ENCODE results near the gene ASTN2.

The ASTN2 gene

GRCh38 chr9:116687074-116687753, 727.6 kb downstream of the ASTN2 start, which contains the start of gene TRIM32:
TRIM32 (plus strand) TSS chr9:116687305; CDS start chr9:116697743, 10,438 bp downstream.
- TF ChIP-seq SIN3A (IDR thresholded peaks at IDR 0.05; ENCODE audit: borderline replicate concordance, insufficient read depth, low read length) (no peak), TAF1 (IDR thresholded peaks at IDR 0.05; ENCODE audit: borderline replicate concordance, insufficient read depth, low read length) (no peak), POLR2AphosphoS5 (IDR thresholded peaks at IDR 0.05; ENCODE audit: low read depth, low read length) (peak; percentile 67), FOXP2 (optimal IDR thresholded peaks at IDR 0.05; ENCODE audit: borderline replicate concordance, extremely low read depth, extremely low read length, insufficient read depth) (peak; percentile 39)
- TF ChIP-seq, protein P1, sequence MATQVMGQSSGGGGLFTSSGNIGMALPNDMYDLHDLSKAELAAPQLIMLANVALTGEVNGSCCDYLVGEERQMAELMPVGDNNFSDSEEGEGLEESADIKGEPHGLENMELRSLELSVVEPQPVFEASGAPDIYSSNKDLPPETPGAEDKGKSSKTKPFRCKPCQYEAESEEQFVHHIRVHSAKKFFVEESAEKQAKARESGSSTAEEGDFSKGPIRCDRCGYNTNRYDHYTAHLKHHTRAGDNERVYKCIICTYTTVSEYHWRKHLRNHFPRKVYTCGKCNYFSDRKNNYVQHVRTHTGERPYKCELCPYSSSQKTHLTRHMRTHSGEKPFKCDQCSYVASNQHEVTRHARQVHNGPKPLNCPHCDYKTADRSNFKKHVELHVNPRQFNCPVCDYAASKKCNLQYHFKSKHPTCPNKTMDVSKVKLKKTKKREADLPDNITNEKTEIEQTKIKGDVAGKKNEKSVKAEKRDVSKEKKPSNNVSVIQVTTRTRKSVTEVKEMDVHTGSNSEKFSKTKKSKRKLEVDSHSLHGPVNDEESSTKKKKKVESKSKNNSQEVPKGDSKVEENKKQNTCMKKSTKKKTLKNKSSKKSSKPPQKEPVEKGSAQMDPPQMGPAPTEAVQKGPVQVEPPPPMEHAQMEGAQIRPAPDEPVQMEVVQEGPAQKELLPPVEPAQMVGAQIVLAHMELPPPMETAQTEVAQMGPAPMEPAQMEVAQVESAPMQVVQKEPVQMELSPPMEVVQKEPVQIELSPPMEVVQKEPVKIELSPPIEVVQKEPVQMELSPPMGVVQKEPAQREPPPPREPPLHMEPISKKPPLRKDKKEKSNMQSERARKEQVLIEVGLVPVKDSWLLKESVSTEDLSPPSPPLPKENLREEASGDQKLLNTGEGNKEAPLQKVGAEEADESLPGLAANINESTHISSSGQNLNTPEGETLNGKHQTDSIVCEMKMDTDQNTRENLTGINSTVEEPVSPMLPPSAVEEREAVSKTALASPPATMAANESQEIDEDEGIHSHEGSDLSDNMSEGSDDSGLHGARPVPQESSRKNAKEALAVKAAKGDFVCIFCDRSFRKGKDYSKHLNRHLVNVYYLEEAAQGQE (IDR thresholded peaks at IDR 0.05; ENCODE audit: insufficient read depth in 1 of 2, low read depth in 2 of 2, low read length in 2 of 2), result no peak

DNA sequence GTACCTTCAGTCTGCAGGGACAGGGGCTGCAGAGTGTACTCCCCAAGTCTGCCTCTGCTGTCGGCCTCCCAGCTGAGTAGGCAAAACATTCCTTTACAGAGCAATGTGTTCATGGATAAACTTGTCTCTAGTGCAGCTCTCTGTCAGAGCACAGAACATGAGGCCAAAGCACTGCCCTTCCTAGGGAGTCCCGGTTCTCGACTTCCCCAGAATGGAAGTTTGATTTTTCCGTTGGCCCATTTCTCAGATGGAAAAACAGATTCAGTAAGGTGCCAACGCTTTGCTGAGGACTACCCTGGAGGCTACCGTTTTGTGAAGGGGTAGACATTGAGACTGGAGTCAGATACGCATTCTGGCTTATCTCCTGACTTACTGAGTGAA, 728.2 kb downstream of the ASTN2 start:
- TF ChIP-seq TAF1 (IDR thresholded peaks at IDR 0.05; ENCODE audit: borderline replicate concordance, insufficient read depth, low read length) (no peak), POLR2AphosphoS5 (IDR thresholded peaks at IDR 0.05; ENCODE audit: low read depth, low read length) (no peak), SIN3A (IDR thresholded peaks at IDR 0.05; ENCODE audit: borderline replicate concordance, insufficient read depth, low read length) (no peak), FOXP2 (optimal IDR thresholded peaks at IDR 0.05; ENCODE audit: borderline replicate concordance, extremely low read depth, extremely low read length, insufficient read depth) (no peak)
- TF ChIP-seq, protein P1 (IDR thresholded peaks at IDR 0.05; ENCODE audit: insufficient read depth in 1 of 2, low read depth in 2 of 2, low read length in 2 of 2), result no peak

GRCh38 chr9:116686135-116686534, 728.7 kb downstream of the ASTN2 start:
- TF ChIP-seq TAF1 (IDR thresholded peaks at IDR 0.05; ENCODE audit: borderline replicate concordance, insufficient read depth, low read length), result no peak
- no peak for TF ChIP-seq SIN3A (IDR thresholded peaks at IDR 0.05; ENCODE audit: borderline replicate concordance, insufficient read depth, low read length)

GRCh38 chr9:116685166-116685565, 729.7 kb downstream of the ASTN2 start:
- TF ChIP-seq TAF1 (IDR thresholded peaks at IDR 0.05; ENCODE audit: borderline replicate concordance, insufficient read depth, low read length) (no peak), SIN3A (IDR thresholded peaks at IDR 0.05; ENCODE audit: borderline replicate concordance, insufficient read depth, low read length) (no peak), FOXP2 (optimal IDR thresholded peaks at IDR 0.05; ENCODE audit: borderline replicate concordance, extremely low read depth, extremely low read length, insufficient read depth) (no peak), POLR2AphosphoS5 (IDR thresholded peaks at IDR 0.05; ENCODE audit: low read depth, low read length) (no peak)
- TF ChIP-seq, protein P1 (IDR thresholded peaks at IDR 0.05; ENCODE audit: insufficient read depth in 1 of 2, low read depth in 2 of 2, low read length in 2 of 2), result no peak

GRCh38 chr9:116683535-116683934, 731.3 kb downstream of the ASTN2 start:
- TF ChIP-seq SIN3A (IDR thresholded peaks at IDR 0.05; ENCODE audit: borderline replicate concordance, insufficient read depth, low read length) (no peak), FOXP2 (optimal IDR thresholded peaks at IDR 0.05; ENCODE audit: borderline replicate concordance, extremely low read depth, extremely low read length, insufficient read depth) (no peak)

DNA sequence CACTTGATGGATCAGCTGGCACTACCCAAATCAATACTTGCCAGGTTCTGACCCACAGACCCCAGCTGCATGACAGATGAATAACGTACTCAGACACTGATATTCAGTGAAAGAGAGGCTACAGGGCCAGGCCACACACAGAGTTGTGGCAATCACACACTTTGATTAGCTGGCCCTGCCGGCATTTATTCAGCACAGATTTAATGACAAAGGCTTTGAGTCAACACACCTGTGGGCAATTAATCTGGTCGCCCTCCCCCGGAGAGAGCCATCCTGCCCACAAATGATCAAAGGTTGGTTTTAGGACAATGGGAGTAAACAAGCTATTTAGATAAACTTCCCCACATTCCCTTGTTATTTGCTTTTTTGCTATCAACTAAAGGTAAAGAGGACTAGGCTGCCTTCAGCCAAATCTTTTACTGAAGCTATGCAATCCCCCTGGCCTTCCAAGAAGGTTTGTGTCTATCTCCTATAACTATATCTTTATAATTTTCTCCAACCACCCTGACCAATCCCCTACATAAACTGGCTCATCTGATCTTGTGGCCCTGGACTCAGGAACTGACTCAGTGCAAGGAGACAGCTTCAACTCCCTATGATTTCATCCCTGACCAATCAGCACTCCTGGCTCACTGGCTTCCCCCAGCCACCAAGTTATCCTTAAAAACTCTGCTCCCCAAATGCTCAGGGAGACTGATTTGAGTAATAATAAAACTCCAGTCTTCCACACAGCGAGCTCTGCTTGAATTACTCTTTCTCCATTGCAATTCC, 740.5 kb downstream of the ASTN2 start:
- TF ChIP-seq POLR2AphosphoS5 (IDR thresholded peaks at IDR 0.05; ENCODE audit: low read depth, low read length) (no peak), FOXP2 (optimal IDR thresholded peaks at IDR 0.05; ENCODE audit: borderline replicate concordance, extremely low read depth, extremely low read length, insufficient read depth) (no peak), SIN3A (IDR thresholded peaks at IDR 0.05; ENCODE audit: borderline replicate concordance, insufficient read depth, low read length) (no peak), TAF1 (IDR thresholded peaks at IDR 0.05; ENCODE audit: borderline replicate concordance, insufficient read depth, low read length) (no peak)
- TF ChIP-seq, protein P1 (IDR thresholded peaks at IDR 0.05; ENCODE audit: insufficient read depth in 1 of 2, low read depth in 2 of 2, low read length in 2 of 2), result no peak

Measured in PFSK-1 (cell line).